GM10248 (cell line): Measurements from ENCODE around the gene ERVH48-1.
"Not testable (repeated sequence)": the region's sequence is repeated elsewhere in the genome, so short reads cannot be mapped to it uniquely, and the experiment has no call there.

Source experiments
- CTCF ChIA-PET: fragments of 300-600 bp; sonication (Branson Sonifier 250); formaldehyde crosslinking; extraction: SDS; loops from one replicate; lab custom pipeline; 2021; ENCODE audit warnings: antibody characterized with exemption; lab: Yijun Ruan, JAX
- POLR2A ChIA-PET: fragments of 350-650 bp; sonication (Branson Sonifier 250); formaldehyde crosslinking; extraction: SDS; loops from one replicate; lab custom pipeline; 2020; ENCODE audit warnings: antibody characterized with exemption; lab: Yijun Ruan, JAX
- DNase-seq: peaks from one replicate; pipeline ENCODE4 v3.0.0; 2012; ENCODE audit errors: extremely low spot score
- TF ChIP-seq, protein P1 (sequence below): IDR thresholded peaks from 2 replicates; pipeline ENCODE4 v1.5.1; 2012; ENCODE audit warnings: mild to moderate bottlenecking, low read depth; ENCODE audit errors: extremely low read depth, missing control alignments, control extremely low read depth

ERVH48-1 gene

DNA sequence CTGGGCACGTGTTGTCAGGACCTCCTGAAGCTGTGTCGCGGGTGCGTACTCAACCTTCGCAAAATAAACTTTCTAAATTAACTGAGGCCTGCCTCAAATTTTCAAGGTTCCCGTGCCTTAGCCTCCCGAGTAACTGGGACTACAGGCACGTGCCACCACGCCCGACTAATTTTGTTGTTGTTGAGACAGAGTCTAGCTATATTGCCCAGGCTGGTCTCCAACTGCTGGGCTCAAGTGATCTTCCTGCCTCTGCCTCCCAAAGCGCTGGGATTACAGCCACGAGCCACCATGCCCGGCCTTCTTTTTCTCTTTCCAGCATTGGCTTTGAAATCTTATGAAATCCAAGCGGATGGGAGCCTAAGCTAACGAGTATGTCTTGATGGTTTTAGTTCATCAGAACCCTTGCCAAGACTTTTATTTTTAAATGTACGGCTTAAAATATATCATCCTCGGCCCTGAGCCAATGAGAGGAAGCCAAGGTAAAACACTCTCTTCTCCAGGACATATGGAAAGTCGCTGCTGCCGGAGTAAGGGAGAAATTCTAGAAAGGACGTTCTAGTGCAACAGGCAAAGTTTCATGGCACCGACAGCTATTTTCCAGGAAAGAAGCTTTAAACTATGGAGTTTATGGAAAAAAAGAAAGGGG is 12.7 kb upstream of the ERVH48-1 start:
- POLR2A ChIA-PET, result no interaction called here
- TF ChIP-seq, protein P1, sequence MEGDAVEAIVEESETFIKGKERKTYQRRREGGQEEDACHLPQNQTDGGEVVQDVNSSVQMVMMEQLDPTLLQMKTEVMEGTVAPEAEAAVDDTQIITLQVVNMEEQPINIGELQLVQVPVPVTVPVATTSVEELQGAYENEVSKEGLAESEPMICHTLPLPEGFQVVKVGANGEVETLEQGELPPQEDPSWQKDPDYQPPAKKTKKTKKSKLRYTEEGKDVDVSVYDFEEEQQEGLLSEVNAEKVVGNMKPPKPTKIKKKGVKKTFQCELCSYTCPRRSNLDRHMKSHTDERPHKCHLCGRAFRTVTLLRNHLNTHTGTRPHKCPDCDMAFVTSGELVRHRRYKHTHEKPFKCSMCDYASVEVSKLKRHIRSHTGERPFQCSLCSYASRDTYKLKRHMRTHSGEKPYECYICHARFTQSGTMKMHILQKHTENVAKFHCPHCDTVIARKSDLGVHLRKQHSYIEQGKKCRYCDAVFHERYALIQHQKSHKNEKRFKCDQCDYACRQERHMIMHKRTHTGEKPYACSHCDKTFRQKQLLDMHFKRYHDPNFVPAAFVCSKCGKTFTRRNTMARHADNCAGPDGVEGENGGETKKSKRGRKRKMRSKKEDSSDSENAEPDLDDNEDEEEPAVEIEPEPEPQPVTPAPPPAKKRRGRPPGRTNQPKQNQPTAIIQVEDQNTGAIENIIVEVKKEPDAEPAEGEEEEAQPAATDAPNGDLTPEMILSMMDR, result no peak
- CTCF ChIA-PET, result interaction anchor here (1.2 kb wide), 1 partner anchor 45 kb away, joined by 3 read pairs; the partner anchor contains the start of gene NDUFV3
- DNase-seq, result no peak

DNA sequence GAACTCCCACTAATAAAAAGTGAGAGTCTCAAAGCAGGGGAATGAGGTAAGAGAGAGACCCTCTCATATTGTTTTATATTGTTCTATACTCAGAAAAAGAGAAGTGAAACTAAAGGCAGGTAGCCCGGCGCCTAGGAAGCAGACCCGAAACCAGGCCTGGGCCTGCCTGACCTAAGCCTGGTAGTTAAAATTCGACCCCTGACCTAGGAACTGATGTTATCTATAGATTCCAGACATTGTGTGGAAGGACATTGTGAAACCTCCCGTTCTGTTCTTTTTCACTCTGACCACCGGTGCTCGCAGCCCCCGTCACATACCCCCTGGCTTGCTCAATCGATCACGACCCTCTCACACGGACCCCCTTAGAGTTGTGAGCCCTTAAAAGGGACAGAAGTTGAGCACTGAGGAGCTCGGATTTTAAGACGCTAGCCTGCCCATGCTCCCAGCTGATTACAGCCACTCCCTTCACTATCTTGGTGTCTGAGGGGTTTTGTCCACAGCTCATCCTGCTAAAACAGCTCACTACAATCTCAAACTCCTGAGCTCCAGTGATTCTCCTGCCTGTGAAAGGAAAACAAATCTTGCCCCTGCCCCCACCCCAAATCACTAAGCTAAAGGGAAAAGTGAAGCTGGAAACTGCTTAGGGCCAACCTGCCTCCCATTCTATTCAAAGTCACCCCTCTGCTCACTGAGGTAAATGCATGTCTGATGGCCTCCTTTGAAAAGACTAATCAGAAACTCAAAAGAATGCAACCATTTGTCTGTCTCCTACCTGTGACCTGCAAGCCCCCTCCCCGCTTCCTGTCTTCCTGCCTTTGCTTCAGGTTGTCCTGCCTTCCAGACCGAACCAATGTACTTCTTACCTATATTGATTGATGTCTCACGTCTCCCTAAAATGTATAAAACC is 11.9 kb upstream of the ERVH48-1 start:
- POLR2A ChIA-PET, DNase-seq: not testable (repeated sequence)
- CTCF ChIA-PET, result interaction anchor here (1.2 kb wide), 1 partner anchor 44 kb away, joined by 3 read pairs; the partner anchor contains the start of gene NDUFV3

DNA sequence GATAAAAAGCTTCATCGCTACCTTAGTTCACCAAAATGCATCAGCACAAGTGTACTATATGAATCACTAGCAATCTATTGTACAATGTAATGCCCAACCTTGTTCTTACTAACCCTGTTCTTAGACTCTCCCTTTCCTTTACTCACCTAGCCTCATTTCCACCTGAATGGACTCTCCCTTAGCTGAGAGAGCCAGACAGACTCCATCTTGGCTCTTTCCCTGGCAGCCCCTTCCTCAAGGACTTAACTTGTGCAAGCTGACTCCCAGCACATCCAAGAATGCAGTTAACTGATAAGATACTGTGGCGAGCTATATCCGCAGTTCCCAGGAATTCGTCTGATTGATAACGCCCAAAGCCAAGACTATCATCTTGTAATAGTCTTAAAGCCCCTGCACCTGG is 10.9 kb upstream of the ERVH48-1 start:
- POLR2A ChIA-PET, DNase-seq, CTCF ChIA-PET: not testable (repeated sequence)

- DNase-seq, POLR2A ChIA-PET: not testable (repeated sequence)
- CTCF ChIA-PET, result interaction anchor here (0.9 kb wide), 1 partner anchor 11 kb away, joined by 3 read pairs; no protein-coding TSS in a partner anchor
These were observed 8.5 kb upstream of the ERVH48-1 start for GRCh38 chr21:42933973-42934372.

DNA sequence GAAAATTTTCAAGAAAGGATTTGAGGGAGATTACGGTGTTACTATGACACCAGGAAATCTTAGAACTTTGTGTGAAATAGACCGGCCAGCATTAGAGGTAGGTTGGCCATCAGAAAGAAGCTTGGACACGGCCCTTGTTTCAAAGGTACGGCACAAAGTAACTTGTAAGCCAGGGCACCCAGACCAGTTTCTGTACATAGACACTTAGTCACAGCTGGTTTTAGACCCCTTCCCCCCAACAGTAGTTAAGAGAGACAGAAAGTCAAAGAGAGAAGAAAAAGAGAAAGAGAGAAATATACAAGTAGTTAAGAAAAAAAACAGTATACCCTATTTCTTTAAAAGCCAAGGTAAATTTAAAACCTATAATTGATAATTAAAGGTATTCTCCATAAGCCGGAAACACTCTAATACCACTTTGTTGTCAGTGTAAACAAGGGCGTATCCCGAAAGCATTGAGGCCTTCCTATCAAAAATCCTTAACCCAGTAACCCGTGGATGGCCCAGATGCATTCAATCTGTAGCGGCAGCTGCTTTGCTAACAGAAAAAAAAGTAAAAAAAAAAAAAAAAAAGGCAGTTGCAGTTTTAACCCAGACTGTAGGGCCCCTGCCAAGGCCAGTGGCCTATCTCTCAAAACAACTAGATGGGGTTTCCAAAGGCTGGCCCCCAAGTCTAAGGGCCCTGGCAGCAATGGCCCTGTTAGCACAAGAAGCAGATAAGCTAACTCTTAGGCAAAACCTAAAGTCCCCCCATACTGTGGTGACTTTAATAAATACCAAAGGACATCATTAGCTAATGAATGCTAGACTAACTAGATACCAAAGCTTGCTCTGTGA is 7.9 kb upstream of the ERVH48-1 start:
- POLR2A ChIA-PET, DNase-seq: not testable (repeated sequence)
- CTCF ChIA-PET, result interaction anchor here (0.9 kb wide), 1 partner anchor 10 kb away, joined by 3 read pairs; no protein-coding TSS in a partner anchor

DNA sequence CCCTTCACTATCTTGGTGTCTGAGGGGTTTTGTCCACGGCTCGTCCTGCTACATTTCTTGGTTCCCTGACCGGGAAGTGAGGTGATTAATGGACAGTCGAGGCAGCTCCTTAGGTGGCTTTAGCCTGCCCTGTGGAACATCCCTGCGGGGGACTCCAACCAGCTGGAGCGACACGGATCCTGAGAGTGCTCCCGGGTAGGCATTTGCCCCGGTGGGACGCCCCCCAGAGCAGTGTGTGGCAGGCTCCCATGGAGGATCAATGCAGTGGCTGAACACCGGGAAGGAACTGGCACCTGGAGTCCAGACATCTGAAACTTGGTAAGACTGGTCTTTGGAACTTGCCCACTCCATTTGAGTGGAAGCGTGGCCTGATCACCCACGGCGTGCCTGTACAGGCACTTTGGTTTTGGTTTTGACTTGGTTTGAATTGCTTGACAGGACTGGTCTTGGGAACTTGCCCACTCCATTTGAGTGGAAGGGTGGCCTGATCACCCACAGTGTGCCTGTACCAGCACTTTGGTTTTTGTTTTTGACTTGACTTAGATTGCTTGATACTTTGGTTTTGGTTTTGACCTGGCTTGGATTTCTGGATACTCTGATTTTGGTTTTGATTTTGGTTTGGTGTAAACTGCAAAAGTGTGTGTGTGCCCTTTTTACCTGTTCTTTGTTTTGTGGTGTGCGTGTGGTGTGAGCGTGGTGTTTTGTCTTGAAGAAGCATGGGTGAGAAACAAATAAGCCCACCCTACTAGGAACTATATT is 7.1 kb upstream of the ERVH48-1 start:
- POLR2A ChIA-PET, CTCF ChIA-PET, DNase-seq: not testable (repeated sequence)

DNA sequence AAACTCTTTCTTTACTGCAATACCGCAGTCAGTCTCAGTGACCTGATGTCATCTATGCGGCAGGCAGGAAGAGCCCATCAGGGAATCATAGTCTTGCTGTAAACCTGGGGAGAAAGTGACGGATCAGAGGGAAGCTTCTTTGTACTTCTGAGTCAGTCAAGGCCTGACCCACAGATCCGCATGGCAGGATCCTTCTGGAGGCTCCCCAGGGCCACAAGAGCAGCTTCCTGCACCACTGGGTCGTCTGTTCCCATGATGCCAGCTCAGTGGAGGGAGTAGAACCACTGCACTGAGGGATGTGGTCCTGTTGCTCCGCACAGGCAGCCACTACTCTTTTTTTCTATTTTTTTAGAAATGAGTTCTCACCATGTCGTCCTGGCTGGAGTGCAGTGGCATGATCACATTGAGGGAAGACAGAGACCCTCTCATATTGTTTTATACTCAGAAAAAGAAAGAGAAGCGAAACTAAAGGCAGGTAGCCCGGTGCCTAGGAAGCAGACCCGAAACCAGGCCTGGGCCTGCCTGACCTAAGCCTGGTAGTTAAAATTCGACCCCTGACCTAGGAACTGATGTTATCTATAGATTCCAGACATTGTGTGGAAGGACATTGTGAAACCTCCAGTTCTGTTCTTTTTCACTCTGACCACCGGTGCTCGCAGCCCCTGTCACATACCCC is 6.3 kb upstream of the ERVH48-1 start:
- no peak for DNase-seq
- TF ChIP-seq, protein P1, result no peak
- ChIA-PET POLR2A (no interaction called here), CTCF (no interaction called here)

- TF ChIP-seq, protein P1, result no peak
- ChIA-PET CTCF (interaction anchor here (1.2 to 1.7 kb wide), 2 partner anchors 11 to 27 kb away, joined by 3 read pairs; no protein-coding TSS in a partner anchor), POLR2A (no interaction called here)
- DNase-seq, result no peak
These were observed 4.5 kb upstream of the ERVH48-1 start for GRCh38 chr21:42929969-42930368.

- POLR2A ChIA-PET, DNase-seq, CTCF ChIA-PET: not testable (repeated sequence)
These were observed 2.2 kb upstream of the ERVH48-1 start for GRCh38 chr21:42927474-42928200.
